ENCODE measurements around the gene BABAM2.
A peak's percentile ranks its signal among the peaks of the same experiment; 100 is the strongest.
"Not testable (repeated sequence)": the region's sequence is repeated elsewhere in the genome, so short reads cannot be mapped to it uniquely, and the experiment has no call there.

The BABAM2 gene

DNA sequence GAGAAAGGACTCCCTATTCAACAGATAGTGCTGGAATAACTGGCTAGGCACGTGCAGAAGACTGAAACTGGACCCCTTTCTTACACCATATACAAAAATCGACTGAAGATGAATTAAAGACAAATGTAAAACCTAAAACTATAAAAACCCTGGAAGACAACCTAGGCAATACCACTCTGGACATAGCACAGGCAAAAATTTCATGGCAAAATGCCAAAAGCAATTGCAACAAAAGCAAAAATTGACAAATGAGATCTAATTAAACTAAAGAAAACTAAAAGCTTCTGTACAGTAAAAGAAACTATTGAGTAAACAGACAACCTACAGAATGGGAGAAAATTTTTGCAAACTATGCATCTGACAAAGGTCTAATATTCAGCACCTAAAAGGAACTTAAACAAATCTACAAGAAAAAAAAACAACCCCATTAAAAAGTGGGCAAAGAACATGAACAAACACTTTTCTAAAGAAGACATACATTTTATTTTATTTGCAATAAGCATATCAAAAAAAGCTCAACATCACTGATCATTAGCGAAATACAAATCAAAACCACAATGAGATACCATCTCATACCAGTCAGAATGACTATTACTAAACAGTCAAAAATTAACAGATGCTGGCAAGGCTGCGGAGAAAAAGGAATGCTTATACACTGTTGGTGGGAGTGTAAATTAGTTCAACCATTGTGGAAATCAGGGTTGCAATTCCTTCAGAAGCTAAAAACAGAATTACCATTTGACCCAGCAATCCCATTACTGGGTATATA, 8.5 kb upstream of the BABAM2 start:
- DNase-seq: not testable (repeated sequence)

DNA sequence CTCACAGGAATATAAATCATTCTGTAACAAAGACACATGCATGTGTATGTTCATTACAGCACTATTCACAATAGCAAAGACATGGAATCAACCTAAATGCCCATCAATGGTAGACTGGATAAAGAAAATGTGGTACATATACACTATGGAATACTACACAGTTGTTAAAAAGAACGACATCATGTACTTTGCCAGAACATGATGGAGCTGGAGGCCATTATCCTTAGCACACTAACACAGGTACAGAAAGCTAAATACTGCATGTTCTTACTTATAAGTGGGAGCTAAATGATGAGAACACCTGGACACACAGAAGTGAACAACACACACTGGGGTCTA, 8.0 kb upstream of the BABAM2 start:
- DNase-seq: not testable (repeated sequence)

DNA sequence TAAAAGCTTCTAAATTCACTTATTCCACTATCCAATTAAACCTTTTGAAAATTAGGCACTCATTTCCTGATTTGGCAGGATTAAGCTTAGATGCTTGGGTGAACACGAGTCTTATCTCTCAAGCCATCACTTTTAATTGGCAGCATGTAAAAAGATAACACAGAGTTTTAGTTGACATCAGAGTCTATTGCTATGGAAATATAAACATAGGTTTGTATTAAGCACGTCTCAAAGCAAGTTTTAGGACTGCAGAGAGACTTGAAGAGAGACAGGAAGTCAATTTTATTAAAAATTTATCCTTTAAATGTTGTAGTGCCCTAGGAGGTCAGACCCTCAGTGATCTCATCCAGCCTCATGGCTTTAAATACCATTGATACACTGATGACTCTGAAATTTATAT, 5.9 kb upstream of the BABAM2 start:
- no peak for DNase-seq

DNA sequence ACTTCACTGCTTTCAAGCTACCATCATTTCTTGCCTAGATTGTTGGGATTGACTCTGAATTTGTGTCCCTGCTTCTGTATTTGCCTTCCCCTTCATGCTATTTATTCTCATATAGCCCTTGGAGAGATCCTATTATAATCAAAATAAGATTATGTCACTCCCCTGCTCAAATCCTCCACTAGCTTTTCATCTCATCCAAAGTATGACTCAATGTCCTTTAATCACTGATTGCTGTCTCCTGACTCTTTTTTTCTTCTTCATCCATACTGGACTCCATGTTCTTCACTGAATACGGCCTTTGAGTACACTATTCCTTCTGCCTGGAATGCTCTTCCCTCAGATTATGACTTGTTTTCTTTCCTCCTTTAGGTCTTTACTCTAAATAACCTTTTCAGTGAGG, 5.3 kb upstream of the BABAM2 start:
- no peak for DNase-seq

DNA sequence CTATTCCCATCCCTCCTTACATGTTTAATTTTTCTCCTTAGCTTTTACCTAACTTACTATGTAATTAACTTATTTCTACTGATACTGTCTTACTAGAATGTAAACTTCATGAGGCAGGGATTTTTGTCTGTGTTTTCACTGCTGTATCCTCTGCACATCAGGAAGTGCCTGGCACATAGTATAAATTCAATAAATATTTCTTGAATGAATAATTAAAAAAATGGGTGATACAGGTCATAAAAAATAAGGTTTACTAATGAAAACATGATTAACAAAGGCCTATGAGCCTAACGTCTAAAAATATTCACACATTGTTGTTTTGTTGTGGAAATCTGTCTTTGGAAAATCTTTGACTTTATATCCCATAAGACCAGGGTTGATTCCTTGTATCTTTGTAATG, 4.9 kb upstream of the BABAM2 start:
- DNase-seq: no peak

DNA sequence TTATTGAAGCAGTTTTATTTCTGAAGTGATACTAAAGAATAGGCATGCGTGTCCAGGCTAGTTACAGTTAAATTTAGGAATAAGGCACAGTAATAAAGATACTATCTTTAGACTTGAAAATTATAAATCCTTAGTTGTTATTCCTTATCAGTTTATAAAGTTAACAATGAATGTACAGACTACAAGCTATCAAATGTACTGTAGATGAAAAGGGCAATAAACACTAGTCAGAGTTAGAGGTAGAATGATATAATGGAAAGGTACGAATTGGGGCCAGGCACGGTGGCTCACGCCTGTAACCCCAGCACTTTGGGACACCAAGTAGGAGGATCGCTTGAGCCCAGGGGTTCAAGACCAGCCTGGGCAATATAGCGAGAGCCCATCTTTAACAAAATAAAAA, 4.2 kb upstream of the BABAM2 start:
- DNase-seq: no peak

DNA sequence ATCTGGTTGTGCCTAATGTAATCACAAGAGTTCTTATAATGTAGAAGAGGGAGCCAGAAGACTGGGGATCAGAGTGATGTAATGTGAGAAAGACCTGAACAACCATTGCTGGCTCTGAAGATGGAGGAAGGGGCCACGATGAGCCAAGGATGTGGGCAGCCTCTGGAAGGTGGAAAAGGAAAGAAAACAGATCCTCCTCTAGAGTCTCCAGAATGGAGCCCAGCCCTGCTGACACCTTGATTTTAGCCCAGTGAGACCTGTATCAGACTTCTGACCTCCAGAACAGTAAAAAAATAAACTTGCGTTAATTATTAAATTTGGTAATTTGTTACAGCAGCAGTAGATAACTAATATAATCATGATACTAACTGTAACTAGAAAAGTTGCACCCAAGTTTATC, 3.4 kb upstream of the BABAM2 start:
- DNase-seq: no peak

DNA sequence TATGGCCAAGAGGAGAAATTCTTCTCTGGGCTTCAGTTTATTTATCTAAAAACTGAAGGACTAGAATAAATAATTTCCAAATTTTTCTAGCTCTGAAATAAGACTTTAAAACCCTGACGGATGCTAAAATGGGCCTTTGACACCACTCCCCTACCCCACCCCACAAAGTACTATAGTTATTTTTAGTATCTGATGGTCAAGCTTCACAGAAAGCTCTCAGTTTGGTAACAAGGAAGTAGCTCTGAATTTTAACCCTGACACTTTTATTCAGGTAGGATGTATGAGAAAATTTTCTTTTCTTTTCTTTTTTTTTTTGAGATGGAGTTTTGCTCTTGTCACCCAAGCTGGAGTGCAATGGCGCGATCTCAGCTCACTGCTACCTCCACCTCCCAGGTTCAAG, 2.7 kb upstream of the BABAM2 start:
- DNase-seq: no peak

DNA sequence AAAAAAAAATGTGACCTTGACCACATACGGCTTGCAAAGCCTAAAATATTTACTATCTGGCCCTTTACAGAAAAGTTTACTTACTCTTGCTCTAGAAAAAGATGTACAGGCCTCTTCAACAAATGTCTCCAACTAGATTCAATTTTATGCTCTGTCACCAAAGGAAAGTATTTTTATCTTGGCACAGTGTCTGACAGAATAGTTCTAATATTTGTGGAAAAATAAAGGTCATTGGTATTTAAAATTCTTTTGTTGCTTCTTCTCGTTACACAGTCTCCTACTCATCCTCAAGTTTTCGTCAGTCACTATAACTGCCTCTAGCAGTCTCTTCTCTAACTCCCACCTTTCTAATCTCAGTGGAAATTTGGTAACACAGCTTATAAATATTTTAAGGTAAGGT, 1.7 kb upstream of the BABAM2 start:
- no peak for DNase-seq

DNA sequence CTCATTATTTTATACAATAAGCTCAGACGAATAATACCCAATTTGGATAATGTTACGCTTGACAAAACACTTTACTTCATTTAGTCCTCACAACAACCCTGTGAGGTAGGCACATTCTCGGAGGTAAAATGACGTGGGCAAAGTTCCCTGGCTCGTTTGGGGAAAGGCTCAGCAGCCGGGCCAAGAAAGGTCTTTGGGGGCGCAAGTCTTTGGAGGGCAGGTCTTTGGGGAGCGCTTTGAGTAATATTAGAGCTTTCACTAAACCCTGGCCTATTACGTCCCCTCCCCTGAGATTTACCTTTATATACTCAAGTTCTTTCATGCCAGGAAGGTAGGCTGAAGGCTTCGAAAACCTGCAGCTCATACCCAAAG, 769 bp upstream of the BABAM2 start:
- no peak for DNase-seq

DNA sequence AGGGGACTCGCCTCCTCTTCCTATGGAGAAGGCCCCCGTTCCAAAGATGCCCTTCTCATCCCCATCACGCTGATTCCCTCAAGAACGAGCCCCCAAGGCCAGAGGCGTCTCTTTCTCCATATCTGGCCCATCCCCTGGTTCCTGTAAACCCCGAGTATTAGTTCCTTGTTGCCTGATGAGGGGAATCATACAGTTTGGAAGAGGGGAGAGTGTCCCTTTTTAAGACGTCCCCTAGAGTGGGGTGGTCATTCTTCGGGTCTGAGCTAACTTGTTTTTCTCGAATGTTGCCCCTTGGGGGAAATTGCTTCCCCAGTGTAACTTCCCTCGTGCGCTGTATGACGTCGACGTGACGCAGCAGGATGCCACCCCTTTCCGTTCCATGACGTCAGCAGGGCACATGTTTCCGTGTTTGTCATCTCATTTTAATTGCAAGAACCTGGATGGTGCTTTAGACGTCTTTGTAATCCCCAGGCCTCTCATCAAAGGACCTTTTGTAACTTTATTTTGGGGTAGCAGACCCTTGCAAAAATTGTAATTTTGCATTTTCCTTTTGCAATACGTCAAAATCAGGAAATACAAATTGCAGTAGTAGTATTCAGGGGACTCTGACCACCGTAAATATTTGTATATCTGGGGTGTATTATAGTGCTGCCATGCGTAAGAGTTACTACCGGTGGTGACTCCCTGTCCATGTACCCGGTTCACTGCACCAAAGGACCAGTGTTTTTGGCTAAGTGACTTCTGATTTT, 569 bp downstream of the BABAM2 start:
- DNase-seq: peak; percentile 85 to 86

DNA sequence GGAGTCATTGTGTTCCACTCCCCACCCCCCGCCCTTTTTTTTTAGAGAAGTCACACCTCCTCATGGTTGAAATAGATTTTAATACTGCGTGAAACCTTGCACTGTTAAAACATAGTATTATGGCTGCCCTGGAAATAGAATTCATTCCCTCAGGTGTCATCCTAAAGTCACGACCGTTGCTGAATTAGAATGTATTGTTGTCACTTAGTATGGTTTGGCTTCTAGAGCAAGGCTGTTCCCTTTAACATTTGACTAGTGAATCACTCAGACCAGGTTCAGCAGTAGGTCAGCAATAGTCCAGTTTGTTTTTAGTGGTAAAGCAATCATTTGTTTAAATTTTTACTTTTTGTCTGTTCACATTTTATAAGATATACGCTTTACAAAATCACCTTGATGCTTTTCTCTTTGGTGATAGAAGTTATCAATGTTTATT, 1.2 kb downstream of the BABAM2 start:
- no peak for DNase-seq

DNA sequence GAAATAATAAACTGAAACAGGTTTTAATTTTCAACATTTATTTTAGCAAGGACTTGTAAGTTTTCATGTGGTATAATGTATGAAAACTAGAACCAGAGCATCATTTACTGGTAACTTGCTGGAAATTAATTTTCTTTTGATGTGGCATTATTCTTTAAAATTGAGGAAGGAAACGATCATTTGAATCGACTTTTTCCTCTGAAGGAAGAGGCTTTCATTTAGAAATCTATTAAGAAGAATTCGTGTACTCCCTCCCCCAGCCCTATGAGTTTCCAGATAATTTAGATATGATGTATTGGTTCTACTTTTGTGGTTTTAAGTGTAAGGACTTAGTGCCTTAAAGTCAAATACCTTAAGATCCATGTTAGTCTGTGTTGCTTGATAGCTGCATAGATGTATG, 2.5 kb downstream of the BABAM2 start:
- no peak for DNase-seq

DNA sequence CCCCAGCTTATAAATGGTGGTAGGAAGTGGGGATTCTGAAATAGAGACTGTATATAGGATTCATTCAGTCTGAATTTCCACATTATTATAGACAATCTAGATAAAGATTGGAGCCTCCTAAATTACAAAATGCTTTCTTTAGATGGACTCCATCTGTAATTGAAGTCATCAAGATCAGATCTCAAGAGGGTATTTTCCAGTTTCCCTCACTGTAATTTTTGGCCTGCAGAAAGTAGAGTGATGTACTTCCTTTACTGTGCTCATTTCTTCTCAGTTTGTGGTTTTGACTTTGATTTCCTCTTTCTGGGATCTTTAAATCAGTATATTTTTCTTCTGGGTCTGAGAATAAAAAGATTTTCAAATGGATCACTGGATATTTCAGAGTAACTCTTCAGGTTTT, 7.2 kb downstream of the BABAM2 start:
- no peak for DNase-seq

DNA sequence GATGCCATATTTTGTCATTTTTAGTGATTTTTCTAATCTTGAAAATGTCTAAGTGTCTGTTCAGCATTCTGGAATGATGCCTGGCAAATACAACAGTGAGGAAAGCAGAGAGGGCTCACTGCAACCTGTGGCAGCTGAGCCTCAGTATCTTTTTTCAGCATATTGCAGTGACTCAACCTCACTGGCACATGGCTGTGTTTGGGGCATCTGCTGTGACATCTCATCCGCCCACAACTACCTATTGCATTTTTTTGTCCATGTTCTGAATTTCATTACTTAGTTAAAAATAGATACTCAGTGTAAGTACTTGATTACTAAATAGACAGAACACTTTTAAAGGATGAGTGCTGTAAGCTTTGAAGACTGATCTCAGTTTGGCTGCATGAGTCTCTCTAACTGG, 10.7 kb downstream of the BABAM2 start:
- DNase-seq: peak; percentile 39 to 47

DNA sequence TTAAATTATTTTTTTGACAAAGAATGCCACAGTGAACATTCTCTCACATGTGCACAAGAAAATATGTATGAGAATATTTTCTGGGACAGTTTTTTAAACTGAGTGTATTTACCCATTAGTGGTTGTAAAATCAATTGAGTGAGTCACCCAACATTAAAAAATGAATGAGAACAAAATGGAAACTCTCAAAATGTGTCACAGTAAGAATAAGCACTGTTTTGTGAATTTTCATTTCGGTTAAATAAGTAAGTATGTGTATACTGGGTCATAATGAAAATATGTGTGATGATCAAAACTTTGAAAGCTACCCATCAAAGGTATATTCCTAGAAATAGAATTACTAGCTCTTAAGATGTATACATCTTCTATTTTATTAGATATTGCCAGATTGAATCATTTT, 11.6 kb downstream of the BABAM2 start:
- no peak for DNase-seq

DNA sequence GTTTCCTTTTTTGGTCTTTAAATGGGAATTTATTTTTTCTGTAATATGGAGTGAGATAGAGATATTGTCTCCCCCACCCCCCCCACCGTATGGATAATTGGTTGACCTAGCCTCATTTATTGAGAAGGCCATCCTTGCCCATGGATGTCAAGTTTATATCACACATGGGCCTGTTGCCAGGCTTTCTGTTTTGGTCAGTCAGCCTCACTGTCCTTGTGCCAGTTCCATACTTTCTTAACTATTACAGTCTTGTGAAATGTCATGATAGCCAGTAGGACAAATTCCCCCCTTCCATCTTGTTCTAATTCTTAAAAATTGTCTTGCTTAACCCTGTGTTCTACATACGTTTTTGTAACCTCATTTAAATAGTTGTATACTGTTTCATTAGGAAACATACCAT, 12.5 kb downstream of the BABAM2 start:
- no peak for DNase-seq

DNA sequence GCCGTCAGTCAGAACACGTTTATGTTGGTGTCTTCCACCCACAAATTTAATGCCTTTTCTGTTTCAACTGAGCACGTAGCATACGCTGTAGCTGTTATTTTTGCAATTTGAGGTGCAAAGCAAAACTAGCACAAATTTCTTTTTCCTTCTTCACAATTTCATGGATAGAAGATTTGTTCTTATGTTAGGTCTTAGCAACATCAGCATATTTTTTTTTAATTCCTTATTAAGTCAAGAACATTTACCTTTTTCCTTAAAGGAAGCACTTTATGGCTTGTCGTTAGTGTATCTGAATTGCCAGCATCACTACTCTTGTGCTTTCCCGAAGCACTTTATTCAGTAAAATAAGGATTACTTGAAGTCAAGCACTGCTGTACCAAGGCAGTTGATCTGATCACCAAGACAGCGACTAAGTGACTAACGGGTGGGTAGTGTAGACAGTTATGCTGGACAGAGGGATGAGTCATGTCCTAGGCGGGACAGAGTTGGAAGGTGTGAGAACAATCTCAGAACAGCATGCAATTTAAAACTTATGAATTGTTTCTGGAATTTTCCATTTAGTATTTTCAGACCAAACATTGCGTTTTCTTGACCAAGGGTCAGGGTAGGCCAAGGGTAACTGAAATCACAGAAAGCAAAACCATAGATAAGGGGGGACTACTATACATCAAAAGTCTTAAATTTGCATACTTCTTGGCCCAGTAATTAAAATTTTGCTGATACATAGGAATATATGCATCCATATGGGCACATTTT, 13.3 kb downstream of the BABAM2 start:
- no peak for DNase-seq

DNA sequence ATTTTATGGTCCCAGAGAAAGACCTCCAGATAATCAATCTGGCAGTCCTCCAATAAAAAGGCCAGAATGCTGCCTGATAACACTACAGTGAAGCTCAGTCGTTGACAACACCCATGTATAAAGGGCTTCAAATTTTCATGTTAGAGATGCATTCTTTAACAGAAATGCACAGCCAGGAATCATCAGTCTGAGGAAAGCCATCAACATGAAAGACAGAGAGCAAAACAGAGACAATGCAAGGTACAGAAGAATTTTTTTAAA, 13.8 kb downstream of the BABAM2 start:
- DNase-seq: no peak

DNA sequence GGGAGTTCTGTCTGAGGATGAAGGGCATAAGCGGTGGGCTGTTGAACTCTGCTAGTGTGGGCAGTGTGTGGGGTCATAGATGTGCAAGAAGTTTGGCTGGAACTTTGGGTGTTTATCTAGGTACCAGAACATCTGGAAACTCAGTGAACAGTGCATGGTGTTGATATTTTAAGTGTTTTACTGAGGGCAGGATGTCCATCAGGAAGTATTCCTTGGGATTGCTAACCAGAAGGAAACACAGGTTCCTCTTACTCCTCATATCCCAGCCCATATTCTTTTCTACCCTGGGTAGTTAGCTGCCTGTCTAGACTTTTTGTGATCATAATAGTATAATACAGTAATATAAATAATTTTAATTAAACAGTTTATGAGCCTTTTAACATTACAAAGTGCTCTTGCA, 15.5 kb downstream of the BABAM2 start:
- DNase-seq: no peak

DNA sequence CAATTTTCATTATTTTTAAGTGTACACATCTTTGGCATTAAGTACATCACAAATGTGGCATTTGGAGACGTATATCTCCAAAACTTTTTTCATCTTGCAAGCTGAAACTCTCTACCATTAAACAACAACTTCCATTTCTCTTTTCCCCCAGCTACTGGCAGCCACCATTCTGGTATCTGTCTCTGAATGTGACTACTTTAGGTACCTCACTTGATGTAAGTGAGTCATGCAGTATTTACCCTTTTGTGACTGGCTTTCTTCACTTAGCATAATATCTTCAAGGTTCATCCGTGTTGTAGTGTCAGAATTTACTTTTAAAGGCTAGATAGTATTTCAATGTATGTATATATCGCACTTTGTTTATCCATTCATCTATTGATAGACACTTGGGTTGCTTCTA, 17.0 kb downstream of the BABAM2 start:
- no peak for DNase-seq

DNA sequence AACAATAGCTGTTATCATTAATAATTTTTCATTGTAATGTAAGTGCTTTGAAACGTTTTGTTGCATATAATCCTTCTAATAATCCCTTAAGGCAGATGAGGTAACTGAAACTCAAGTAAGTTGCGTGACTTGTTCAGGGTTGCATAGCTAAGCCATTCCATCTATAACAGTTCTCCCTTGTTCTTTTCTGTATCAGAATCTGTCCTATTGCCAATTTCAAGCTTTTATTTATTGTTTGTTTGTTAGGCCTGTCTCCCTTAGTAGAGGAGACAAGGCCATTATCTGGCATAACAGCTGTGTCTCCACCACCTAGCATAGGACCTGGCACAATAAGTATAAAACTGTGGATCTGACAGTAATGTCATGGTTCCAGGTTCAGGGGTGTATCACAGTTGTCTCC, 19.4 kb downstream of the BABAM2 start:
- DNase-seq: no peak

DNA sequence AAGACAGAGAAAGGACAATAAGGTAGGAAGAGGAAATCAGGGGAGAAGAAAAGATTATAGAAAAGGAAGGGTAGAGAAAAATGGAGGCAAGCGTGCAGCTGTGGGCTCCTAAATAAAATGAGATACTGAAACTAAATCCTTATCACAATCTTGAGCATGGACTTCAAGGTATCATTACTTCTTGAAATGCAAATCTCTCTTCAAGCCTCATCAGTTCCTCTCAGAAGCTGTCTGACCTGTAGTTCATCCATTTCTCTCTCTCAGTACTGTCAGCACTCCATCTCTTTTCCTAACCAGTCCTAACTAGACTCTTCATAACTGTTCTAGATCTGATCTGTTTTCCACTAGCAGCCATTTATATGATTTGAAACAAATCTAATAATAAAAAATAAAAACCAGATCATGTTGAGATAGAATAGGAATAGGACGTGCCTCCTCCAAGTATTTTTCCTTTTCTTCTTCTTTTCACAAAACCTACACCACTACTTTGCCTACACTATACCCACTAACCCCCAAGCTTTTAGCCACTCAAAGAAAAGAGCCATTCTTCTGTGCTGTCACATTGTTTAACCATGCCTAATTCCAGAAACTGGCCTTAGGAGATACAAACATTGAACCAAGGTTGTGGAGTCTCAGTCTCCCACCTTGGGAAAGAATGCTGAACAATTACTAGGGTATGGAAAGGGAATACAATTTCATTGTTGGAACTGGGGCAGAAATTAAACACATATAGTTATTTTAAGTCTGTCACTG, 21.1 kb downstream of the BABAM2 start:
- no peak for DNase-seq

DNA sequence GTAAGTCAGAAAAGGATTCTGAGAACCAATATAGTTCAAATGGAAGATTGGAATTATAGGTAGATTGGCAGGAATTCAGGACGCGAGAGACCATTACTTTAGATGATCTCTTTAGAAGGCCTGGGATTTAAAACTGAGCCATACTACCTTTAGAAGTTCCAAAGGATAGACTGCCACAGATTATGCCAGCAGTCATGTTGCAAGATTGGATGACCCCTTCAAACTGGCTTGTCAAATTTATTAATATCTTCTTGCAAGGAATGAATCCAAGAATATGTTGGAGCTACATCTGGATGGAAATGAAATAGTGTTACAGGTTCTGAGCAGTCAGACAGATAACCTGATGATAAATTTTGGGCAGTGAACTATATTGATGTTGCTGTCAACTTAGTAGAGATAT, 22.0 kb downstream of the BABAM2 start:
- DNase-seq: no peak

Measured in stimulated activated CD4-positive, alpha-beta T cell treated with anti-CD3 and anti-CD28 coated beads, Interleukin-2, amount 100 ng/mL, for 24 hours (primary cell).